ENCODE data around the gene ERBB3.
A peak's percentile ranks its signal among the peaks of the same experiment; 100 is the strongest.

The ERBB3 gene

GRCh38 chr12:56137853-56138571 lies 58.0 kb downstream of the ERBB3 start:
- no peak for DNase-seq (ENCODE audit: low read depth)

GRCh38 chr12:56141946-56142784 lies 62.2 kb downstream of the ERBB3 start:
- DNase-seq (ENCODE audit: low read depth) = no peak

- no peak for DNase-seq (ENCODE audit: low read depth)
These were observed 63.3 kb downstream of the ERBB3 start for GRCh38 chr12:56143217-56143616.

- DNase-seq (ENCODE audit: low read depth) = no peak
These were observed 63.9 kb downstream of the ERBB3 start for GRCh38 chr12:56143870-56144269.

GRCh38 chr12:56145217-56145616 lies 65.3 kb downstream of the ERBB3 start:
- no peak for DNase-seq (ENCODE audit: low read depth)

- no peak for DNase-seq (ENCODE audit: low read depth)
These were observed 66.8 kb downstream of the ERBB3 start for GRCh38 chr12:56146492-56147460.

GRCh38 chr12:56150563-56150962 lies 70.6 kb downstream of the ERBB3 start:
- no peak for DNase-seq (ENCODE audit: low read depth)

GRCh38 chr12:56151672-56152131 lies 71.7 kb downstream of the ERBB3 start:
- DNase-seq (ENCODE audit: low read depth) = no peak

GRCh38 chr12:56152132-56152755 lies 72.3 kb downstream of the ERBB3 start, which contains the start of gene MYL6B:
MYL6B (plus strand) TSS chr12:56152587; CDS start chr12:56153919, 1,332 bp downstream.
- peak; percentile 58 for DNase-seq (ENCODE audit: low read depth)

Measured in non-pigmented ciliary epithelial cell (primary cell).